Measurements from ENCODE around the gene PPCDC. TPM values are rescaled to one million over a fixed set of nuclear protein-coding genes. Genes with fewer than 3 reads are reported as not detected.
A peak's percentile ranks its signal among the peaks of the same experiment; 100 is the strongest.

The PPCDC gene
- total RNA-seq, 1 donor from 2014 or later = 7.3 TPM

- H3K27ac Mint-ChIP-seq (ENCODE audit: unreplicated experiment) = no peak overlapping the region
- TF ChIP-seq, protein P1, sequence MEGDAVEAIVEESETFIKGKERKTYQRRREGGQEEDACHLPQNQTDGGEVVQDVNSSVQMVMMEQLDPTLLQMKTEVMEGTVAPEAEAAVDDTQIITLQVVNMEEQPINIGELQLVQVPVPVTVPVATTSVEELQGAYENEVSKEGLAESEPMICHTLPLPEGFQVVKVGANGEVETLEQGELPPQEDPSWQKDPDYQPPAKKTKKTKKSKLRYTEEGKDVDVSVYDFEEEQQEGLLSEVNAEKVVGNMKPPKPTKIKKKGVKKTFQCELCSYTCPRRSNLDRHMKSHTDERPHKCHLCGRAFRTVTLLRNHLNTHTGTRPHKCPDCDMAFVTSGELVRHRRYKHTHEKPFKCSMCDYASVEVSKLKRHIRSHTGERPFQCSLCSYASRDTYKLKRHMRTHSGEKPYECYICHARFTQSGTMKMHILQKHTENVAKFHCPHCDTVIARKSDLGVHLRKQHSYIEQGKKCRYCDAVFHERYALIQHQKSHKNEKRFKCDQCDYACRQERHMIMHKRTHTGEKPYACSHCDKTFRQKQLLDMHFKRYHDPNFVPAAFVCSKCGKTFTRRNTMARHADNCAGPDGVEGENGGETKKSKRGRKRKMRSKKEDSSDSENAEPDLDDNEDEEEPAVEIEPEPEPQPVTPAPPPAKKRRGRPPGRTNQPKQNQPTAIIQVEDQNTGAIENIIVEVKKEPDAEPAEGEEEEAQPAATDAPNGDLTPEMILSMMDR (IDR thresholded peaks at IDR 0.05; ENCODE audit: insufficient read depth, low read depth, low read length) = no peak
- no peak for TF ChIP-seq EZH2 (IDR thresholded peaks at IDR 0.05; ENCODE audit: insufficient read depth, low read length)
- H3K79me2 ChIP-seq (ENCODE audit: insufficient read depth, low read length) = peaks cover 22% of the 10 kb centered on the region
- DNase-seq (ENCODE audit: low read depth) (no peak), FAIRE-seq (no peak)
- H3K4me2 ChIP-seq (ENCODE audit: low read length) = no peak overlapping the region
- no peaks in the 10 kb centered on the region for H3K36me3 Mint-ChIP-seq (ENCODE audit: low read depth, unreplicated experiment)
- no peaks in the 10 kb centered on the region for H3K9me3 Mint-ChIP-seq (ENCODE audit: unreplicated experiment)
- H3K27ac ChIP-seq (ENCODE audit: low read depth, low read length) = no peak overlapping the region
- H3K36me3 ChIP-seq (ENCODE audit: insufficient read depth, low read length) = no peaks in the 10 kb centered on the region
- H3K27me3 ChIP-seq (ENCODE audit: insufficient read depth, low read length) = no peaks in the 10 kb centered on the region
- H3K4me3 ChIP-seq (ENCODE audit: insufficient read depth, low read depth, low read length) = no peak overlapping the region
- no peak overlapping the region for H2AFZ ChIP-seq (ENCODE audit: low read depth, low read length)
- peaks cover 12% of the 10 kb centered on the region for H3K4me1 ChIP-seq (ENCODE audit: insufficient read depth, low read length)
- H3K9ac ChIP-seq (ENCODE audit: low read length) = no peak overlapping the region
- peaks cover 16% of the 10 kb centered on the region for H3K4me1 Mint-ChIP-seq (ENCODE audit: low read depth, unreplicated experiment)
- H3K27me3 Mint-ChIP-seq (ENCODE audit: low read depth, unreplicated experiment) = no peaks in the 10 kb centered on the region
- no peaks in the 10 kb centered on the region for H3K9me3 ChIP-seq (ENCODE audit: insufficient read depth, low read depth, low read length)
- no peak overlapping the region for H3K4me3 Mint-ChIP-seq (ENCODE audit: unreplicated experiment)
- peaks cover 7% of the 10 kb centered on the region for H4K20me1 ChIP-seq (ENCODE audit: insufficient read depth, low read length)
These were observed 4.2 kb downstream of the PPCDC start for GRCh38 chr15:75027551-75027950.

DNA sequence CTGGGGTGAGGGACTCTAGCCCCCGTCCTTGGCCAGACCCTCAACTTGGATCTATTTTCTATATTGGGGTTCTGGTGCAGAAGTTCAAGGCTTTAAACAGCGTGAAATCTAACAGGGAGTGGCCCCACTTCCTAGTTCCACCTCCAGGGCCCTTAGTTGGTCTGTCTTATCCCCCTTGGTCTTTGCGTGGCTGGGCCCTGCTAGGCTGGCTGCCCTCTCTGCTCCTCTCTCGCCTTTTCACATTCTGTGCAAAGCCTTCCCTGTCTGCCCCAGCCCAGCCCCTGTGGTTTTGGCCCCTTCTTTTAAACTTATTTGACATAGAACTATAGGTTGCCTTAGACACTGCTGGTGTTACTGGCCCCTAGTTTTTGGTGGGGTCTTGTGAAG is 5.6 kb downstream of the PPCDC start:
- Histone ChIP-seq H3K4me2 (ENCODE audit: low read length) (no peak overlapping the region), H3K27ac (ENCODE audit: low read depth, low read length) (no peak overlapping the region), H3K79me2 (ENCODE audit: insufficient read depth, low read length) (peaks cover 17% of the 10 kb centered on the region), H3K36me3 (ENCODE audit: insufficient read depth, low read length) (no peaks in the 10 kb centered on the region), H2AFZ (ENCODE audit: low read depth, low read length) (no peak overlapping the region), H3K9ac (ENCODE audit: low read length) (no peak overlapping the region), H3K4me3 (ENCODE audit: insufficient read depth, low read depth, low read length) (no peak overlapping the region), H3K9me3 (ENCODE audit: insufficient read depth, low read depth, low read length) (no peaks in the 10 kb centered on the region), H3K27me3 (ENCODE audit: insufficient read depth, low read length) (no peaks in the 10 kb centered on the region), H4K20me1 (ENCODE audit: insufficient read depth, low read length) (peaks cover 12% of the 10 kb centered on the region), H3K4me1 (ENCODE audit: insufficient read depth, low read length) (peaks cover 11% of the 10 kb centered on the region)
- no peaks in the 10 kb centered on the region for H3K27me3 Mint-ChIP-seq (ENCODE audit: low read depth, unreplicated experiment)
- TF ChIP-seq, protein P1 (IDR thresholded peaks at IDR 0.05; ENCODE audit: insufficient read depth, low read depth, low read length) = no peak
- TF ChIP-seq EZH2 (IDR thresholded peaks at IDR 0.05; ENCODE audit: insufficient read depth, low read length) = no peak
- no peak for DNase-seq (ENCODE audit: low read depth)
- H3K36me3 Mint-ChIP-seq (ENCODE audit: low read depth, unreplicated experiment) = peaks cover 2% of the 10 kb centered on the region
- H3K4me3 Mint-ChIP-seq (ENCODE audit: unreplicated experiment) = no peak overlapping the region
- FAIRE-seq = no peak
- H3K27ac Mint-ChIP-seq (ENCODE audit: unreplicated experiment) = no peak overlapping the region
- no peaks in the 10 kb centered on the region for H3K9me3 Mint-ChIP-seq (ENCODE audit: unreplicated experiment)
- H3K4me1 Mint-ChIP-seq (ENCODE audit: low read depth, unreplicated experiment) = peaks cover 17% of the 10 kb centered on the region

DNA sequence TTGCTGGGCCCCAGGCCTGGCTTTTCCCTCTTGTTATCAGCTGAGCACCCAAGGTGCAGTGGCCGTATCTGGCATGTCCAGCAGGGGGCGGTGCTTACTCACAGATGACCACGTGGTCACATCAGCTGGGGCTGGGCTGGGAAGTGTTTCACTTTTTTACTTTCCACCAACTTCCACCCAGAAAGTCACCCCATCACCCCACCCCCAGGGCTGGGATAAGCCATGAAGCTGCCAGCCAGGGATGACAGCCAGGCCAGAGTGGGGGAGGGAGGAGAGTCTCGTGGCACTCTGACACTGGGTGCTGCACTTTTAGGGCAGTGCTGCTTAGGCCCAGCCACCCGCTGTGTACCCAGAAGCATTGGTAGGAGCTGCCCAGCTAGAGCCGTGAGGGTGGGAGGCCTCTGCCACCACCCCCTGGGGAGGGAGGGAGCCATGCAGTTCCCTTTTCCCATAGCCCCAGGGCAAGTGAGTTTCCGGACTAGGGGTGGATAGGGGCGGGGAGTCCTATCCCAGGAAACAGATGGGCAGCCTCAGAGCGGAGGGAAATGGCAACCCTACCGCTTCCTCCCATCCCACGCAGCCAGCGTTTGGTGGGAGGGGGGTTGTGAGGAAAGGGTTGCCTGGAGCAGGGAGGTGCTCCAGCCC is 6.1 kb downstream of the PPCDC start:
- Mint-ChIP-seq H3K27ac (ENCODE audit: unreplicated experiment) (no peak overlapping the region), H3K27me3 (ENCODE audit: low read depth, unreplicated experiment) (no peaks in the 10 kb centered on the region), H3K4me1 (ENCODE audit: low read depth, unreplicated experiment) (peaks cover 16% of the 10 kb centered on the region), H3K9me3 (ENCODE audit: unreplicated experiment) (no peaks in the 10 kb centered on the region), H3K4me3 (ENCODE audit: unreplicated experiment) (no peak overlapping the region), H3K36me3 (ENCODE audit: low read depth, unreplicated experiment) (peaks cover 2% of the 10 kb centered on the region)
- Histone ChIP-seq H3K9me3 (ENCODE audit: insufficient read depth, low read depth, low read length) (no peaks in the 10 kb centered on the region), H3K4me1 (ENCODE audit: insufficient read depth, low read length) (peaks cover 8% of the 10 kb centered on the region), H3K9ac (ENCODE audit: low read length) (peak overlapping the region; percentile 50), H3K4me2 (ENCODE audit: low read length) (peak overlapping the region; percentile 59), H3K36me3 (ENCODE audit: insufficient read depth, low read length) (no peaks in the 10 kb centered on the region), H3K27ac (ENCODE audit: low read depth, low read length) (no peak overlapping the region), H3K79me2 (ENCODE audit: insufficient read depth, low read length) (peaks cover 14% of the 10 kb centered on the region), H3K27me3 (ENCODE audit: insufficient read depth, low read length) (no peaks in the 10 kb centered on the region), H4K20me1 (ENCODE audit: insufficient read depth, low read length) (peaks cover 16% of the 10 kb centered on the region), H3K4me3 (ENCODE audit: insufficient read depth, low read depth, low read length) (no peak overlapping the region), H2AFZ (ENCODE audit: low read depth, low read length) (peak overlapping the region; percentile 50)
- TF ChIP-seq, protein P1 (IDR thresholded peaks at IDR 0.05; ENCODE audit: insufficient read depth, low read depth, low read length) = peak; percentile 90
- no peak for TF ChIP-seq EZH2 (IDR thresholded peaks at IDR 0.05; ENCODE audit: insufficient read depth, low read length)
- peak; percentile 40 for DNase-seq (ENCODE audit: low read depth)
- no peak for FAIRE-seq
